HG03139 (cell line): ENCODE measurements around the gene PELI2.
"Not testable (repeated sequence)": the region's sequence is repeated elsewhere in the genome, so short reads cannot be mapped to it uniquely, and the experiment has no call there.

Experiments
- ATAC-seq: cut with Tn5 transposase; IDR thresholded peaks from one replicate; pipeline ENCODE4 v1.9.1; 2021; ENCODE audit not compliant: unreplicated experiment

PELI2 gene

GRCh38 chr14:56142314-56142713, 24.1 kb downstream of the PELI2 start:
- no peak for ATAC-seq

GRCh38 chr14:56143025-56143424, 24.8 kb downstream of the PELI2 start:
- no peak for ATAC-seq

GRCh38 chr14:56144176-56144575, 26.0 kb downstream of the PELI2 start:
- no peak for ATAC-seq

GRCh38 chr14:56145181-56145769, 27.1 kb downstream of the PELI2 start:
- no peak for ATAC-seq

DNA sequence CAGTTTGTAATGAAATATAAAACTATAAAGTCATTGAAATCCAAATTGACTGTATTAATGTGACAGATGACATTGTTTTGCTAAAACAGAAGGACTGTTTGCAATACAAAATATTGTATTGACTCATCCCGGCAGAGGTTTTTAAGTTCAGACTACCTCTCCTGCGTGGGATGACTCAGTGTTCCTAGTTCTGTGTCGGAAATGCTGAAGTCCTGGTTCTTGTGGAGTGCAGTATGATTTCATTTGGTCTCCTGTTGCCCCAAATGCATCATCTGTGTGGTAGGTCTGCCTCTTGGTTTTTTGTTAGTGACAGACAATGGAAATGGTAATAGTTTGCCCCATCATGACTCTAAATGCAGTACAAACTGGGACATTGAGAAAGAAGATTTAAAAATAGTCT, 27.8 kb downstream of the PELI2 start:
- no peak for ATAC-seq

GRCh38 chr14:56147449-56147848, 29.2 kb downstream of the PELI2 start:
- ATAC-seq: no peak

GRCh38 chr14:56147986-56148901, 30.0 kb downstream of the PELI2 start:
- ATAC-seq: no peak

- no peak for ATAC-seq
Observed at GRCh38 chr14:56149151-56149550, 30.9 kb downstream of the PELI2 start.

DNA sequence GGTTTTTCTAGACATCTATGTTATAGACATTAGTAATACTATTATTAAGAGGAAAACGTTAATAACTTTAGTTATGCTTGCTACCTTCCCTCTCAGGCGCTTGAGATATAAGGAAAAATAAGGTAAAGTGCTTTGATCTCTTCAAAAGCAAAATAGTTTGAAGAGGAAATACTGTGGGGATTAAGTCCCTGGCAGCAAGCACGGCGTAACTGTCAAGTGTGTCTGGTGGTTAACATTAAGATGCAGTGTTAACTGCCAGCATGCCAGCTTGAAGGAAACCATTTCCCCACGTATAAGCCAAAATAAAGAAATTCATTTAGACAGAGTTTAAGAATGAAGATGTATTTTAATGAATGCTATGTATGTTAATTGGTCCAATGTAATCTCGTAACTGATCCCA, 31.8 kb downstream of the PELI2 start:
- ATAC-seq: no peak

- no peak for ATAC-seq
Observed at GRCh38 chr14:56150645-56151345, 32.6 kb downstream of the PELI2 start.

GRCh38 chr14:56152221-56152620, 34.0 kb downstream of the PELI2 start:
- no peak for ATAC-seq

- no peak for ATAC-seq
Observed at GRCh38 chr14:56153267-56153666, 35.1 kb downstream of the PELI2 start.

DNA sequence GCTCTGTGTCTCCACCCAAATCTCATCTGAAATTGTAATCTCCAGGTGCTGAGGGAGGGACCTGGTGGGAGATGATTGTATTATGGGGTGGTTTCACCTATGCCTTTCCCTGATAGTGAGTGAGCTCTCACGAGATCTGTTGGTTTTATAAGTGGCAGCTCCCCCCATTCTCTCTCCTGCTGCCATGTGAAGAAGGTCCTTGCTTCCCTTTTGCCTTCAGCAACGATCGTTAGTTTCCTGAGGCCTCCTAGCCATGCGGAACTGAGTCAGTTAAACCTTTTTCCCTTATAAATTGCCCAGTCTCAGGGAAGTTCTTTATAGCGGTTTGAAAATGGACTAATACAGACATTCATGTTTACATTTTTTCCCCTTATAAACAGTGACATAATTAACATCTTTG, 36.1 kb downstream of the PELI2 start:
- ATAC-seq: no peak

DNA sequence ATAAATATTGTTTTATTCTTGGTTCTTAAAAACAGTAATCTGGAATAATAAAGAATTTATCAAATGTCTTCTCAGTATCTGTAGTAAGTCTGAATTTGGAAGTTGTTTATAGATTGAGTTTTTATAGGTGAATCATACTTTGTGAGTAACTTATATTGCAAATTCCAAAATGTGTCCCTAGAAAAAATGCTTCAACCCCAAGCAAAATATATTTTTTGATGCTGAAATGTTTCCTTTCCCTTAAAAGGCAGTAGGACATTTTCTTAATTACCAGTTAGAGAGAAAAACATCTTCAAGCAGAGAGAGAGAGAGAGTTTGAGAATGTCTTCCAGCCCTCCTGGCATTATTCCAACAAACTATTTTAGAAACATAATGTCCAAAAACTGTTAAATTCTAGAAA, 37.9 kb downstream of the PELI2 start:
- no peak for ATAC-seq

DNA sequence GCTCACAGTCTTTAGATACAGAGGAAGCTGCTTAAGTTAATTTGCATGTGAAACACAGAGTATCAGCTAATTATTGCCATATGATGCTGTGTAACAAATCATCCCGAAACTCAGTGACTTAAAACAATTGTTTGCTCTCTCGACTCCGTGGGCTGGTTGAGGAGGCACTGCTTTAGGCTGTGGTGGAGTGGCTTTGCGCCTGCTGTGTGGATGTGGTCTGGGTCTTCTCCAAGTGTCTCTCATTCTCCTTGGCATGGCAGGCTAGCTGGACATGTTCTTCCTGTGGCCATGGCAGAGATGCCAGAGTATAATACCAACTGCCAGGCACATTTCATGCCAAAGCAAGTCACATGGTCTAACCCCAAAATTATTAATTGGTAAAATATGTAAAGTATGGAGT, 40.9 kb downstream of the PELI2 start:
- no peak for ATAC-seq

DNA sequence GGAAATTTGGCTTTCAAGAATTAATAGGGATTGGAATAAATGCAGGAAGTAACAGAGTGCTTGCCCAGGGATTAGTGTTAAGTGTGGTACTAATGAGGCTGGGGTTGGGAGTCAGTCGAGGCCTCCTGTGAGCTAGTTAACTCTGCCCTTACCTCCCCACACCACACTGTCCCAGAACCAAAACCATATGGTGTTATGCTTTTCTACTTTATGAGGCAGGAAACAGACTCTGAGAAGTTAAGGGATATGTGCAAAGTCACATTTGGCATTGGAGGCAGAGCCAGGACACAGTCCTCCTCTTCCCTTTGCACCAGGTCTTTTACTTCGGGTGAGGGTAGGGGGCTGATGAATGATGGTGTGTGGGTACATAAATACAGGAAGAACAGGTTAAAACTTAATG, 41.9 kb downstream of the PELI2 start:
- no peak for ATAC-seq

DNA sequence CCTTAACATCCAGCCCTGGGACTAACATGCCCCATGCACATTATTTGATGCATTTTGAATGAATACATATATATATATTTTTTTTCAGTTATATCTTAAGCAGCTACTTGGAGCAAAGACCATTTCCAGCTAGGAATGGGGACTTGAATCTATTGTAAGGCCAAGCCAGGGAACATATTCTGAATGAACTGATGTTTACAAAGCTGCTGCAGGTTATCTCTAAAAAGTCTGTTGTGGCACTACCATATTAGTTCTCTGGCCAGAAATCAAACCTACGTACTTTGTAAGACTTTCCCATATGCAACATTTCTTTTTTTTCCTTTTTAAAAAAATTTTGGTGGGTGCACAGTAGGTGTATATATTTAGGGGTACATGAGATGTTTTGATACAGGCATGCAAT, 43.4 kb downstream of the PELI2 start:
- ATAC-seq: no peak

GRCh38 chr14:56162476-56162875, 44.3 kb downstream of the PELI2 start:
- ATAC-seq: no peak

DNA sequence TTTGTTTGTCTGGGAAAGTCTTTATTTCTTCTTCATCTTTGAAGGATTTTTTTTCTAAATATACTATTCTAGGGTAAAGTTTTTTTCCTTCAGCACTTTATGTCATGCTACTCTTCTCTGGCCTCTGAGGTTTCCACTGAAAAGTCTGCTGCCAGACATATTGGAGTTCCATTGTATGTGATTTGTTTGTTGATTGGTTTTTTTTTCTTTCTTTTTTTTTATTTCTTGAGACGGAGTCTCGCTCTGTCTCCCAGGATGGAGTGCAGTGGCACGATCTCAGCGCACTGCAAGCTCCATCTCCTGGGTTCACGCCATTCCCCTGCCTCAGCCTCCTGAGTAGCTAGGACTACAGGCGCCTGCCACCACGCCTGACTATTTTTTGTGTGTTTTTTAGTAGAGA, 48.4 kb downstream of the PELI2 start:
- ATAC-seq: not testable (repeated sequence)

DNA sequence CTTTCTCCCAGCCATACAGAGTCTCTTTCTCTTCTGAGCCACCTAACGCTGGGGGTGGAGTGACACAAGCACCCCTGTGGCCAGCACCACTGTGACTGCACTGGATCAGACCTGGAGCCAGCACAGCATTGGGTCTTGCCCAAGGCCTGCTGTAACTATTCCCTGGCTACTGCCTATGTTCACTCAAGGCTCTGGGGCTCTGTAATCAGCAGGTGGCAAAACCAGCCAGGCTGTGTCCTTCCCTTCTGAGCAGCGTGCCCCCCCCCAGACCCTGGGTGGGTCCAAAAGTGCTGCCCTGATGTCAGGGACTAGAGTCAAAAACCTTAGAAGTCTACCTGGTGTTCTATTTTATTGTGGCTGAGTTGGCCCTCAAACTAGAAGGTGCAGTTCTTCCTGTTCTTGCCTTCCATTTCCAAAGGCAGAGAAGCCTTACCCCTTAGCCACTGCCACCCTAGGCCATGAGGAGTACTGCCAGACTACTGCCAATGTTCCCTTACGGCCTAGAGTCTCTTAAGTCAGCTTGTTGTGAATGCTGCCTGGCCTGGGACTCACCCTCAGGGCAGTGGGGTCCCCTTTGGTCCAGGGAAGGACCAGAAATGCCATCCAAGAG, 49.9 kb downstream of the PELI2 start:
- no peak for ATAC-seq

DNA sequence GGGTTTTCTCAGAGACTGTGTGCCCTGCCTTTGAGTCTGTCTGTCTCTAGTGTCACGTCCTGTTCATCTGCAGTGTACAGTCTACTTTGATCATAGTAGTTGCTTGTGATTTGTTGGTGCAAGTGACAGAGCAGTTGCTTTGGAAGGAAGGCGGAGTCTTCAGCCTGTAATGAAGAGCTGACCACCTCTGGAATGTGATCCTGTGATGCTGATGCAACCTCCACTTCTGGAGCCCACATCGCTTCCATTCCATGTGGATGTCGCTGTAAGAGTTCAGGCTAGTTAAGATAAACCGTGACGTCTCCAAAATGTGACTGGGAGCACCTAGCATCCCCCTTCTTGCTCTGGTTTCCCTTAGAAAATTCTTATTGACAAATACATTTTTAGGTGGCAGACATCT, 51.8 kb downstream of the PELI2 start:
- no peak for ATAC-seq
